ENCODE data around the gene UNC93A.

GRCh38 chr6:167252271-167252670, 38.8 kb upstream of the UNC93A start:
- TF ChIP-seq POLR2AphosphoS5 (IDR thresholded peaks at IDR 0.05; ENCODE audit: low read depth, low read length) (no peak), POLR2A (IDR thresholded peaks at IDR 0.05; ENCODE audit: low read depth, low read length) (no peak)
